HEK293T (cell line): ENCODE measurements around the gene RSRC1.

Source experiments
- CTCF ChIA-PET: fragments of 350-600 bp; formaldehyde crosslinking; extraction: SDS; loops from one replicate; lab custom pipeline; 2021; ENCODE audit warnings: antibody characterized with exemption, inconsistent platforms; lab: Yijun Ruan, JAX
- POLR2A ChIA-PET: fragments of 350-600 bp; formaldehyde crosslinking; extraction: SDS; loops from one replicate; lab custom pipeline; 2020; ENCODE audit warnings: antibody characterized with exemption, inconsistent platforms; lab: Yijun Ruan, JAX
- DNase-seq: peaks from one replicate; pipeline ENCODE4 v3.0.0; 2012; ENCODE audit warnings: mixed read lengths; ENCODE audit errors: extremely low spot score
- ARNT ChIP-seq: fragments of 450-650 bp; IDR thresholded peaks from 2 replicates; pipeline ENCODE4 v1.6.1; 2017; ENCODE audit warnings: mild to moderate bottlenecking
- BHLHE40 ChIP-seq: fragments of 450-650 bp; IDR thresholded peaks from 2 replicates; pipeline ENCODE4 v1.6.1; 2016; ENCODE audit warnings: mild to moderate bottlenecking, moderate library complexity, borderline replicate concordance
- CTBP1 ChIP-seq: fragments of 450-650 bp; IDR thresholded peaks from 2 replicates; pipeline ENCODE4 v1.6.1; 2016; ENCODE audit warnings: borderline replicate concordance
- ELF4 ChIP-seq: fragments of 450-650 bp; IDR thresholded peaks from 2 replicates; pipeline ENCODE4 v1.6.1; 2017; ENCODE audit warnings: antibody characterized with exemption
- FOXA1 ChIP-seq: fragments of 450-650 bp; IDR thresholded peaks from 2 replicates; pipeline ENCODE4 v1.6.1; 2016; ENCODE audit warnings: mild to moderate bottlenecking
- FOXK2 ChIP-seq: fragments of 450-650 bp; IDR thresholded peaks from 2 replicates; pipeline ENCODE4 v1.6.1; 2016; ENCODE audit warnings: mild to moderate bottlenecking
- FOXM1 ChIP-seq: fragments of 450-650 bp; IDR thresholded peaks from 2 replicates; pipeline ENCODE4 v1.6.1; 2017; ENCODE audit warnings: mild to moderate bottlenecking, borderline replicate concordance
- HDGF ChIP-seq: fragments of 450-650 bp; IDR thresholded peaks from 2 replicates; pipeline ENCODE4 v1.6.1; 2017; ENCODE audit warnings: antibody characterized with exemption, borderline replicate concordance
- L3MBTL2 ChIP-seq: fragments of 450-650 bp; conservative IDR thresholded peaks from 2 replicates; pipeline ENCODE4 v1.6.1; 2016; ENCODE audit warnings: mild to moderate bottlenecking
- LEF1 ChIP-seq: fragments of 450-650 bp; IDR thresholded peaks from 2 replicates; pipeline ENCODE4 v1.6.1; 2017; ENCODE audit warnings: mild to moderate bottlenecking, borderline replicate concordance
- NFRKB ChIP-seq: fragments of 450-650 bp; IDR thresholded peaks from 2 replicates; pipeline ENCODE4 v1.6.1; 2016; ENCODE audit warnings: mild to moderate bottlenecking, moderate library complexity
- PKNOX1 ChIP-seq: fragments of 450-650 bp; IDR thresholded peaks from 2 replicates; pipeline ENCODE4 v1.6.1; 2016
- SP1 ChIP-seq: fragments of 450-650 bp; IDR thresholded peaks from 2 replicates; pipeline ENCODE4 v1.6.1; 2017
- SUZ12 ChIP-seq: fragments of 450-650 bp; IDR thresholded peaks from 2 replicates; pipeline ENCODE4 v1.6.1; 2016; ENCODE audit warnings: mild to moderate bottlenecking
- TARDBP ChIP-seq: fragments of 450-650 bp; IDR thresholded peaks from 2 replicates; pipeline ENCODE4 v1.6.1; 2016
- ZNF384 ChIP-seq: fragments of 450-650 bp; IDR thresholded peaks from 2 replicates; pipeline ENCODE4 v1.6.1; 2016

RSRC1 gene

GRCh38 chr3:158100681-158101080, 9.2 kb upstream of the RSRC1 start:
- ChIA-PET POLR2A (no interaction called here), CTCF (no interaction called here)
- no peak for DNase-seq

GRCh38 chr3:158101335-158102241, 8.3 kb upstream of the RSRC1 start:
- DNase-seq = no peak
- POLR2A ChIA-PET = no interaction called here
- CTCF ChIA-PET = no interaction called here
- no peak for TF ChIP-seq FOXM1
- no peak for TF ChIP-seq TARDBP
- TF ChIP-seq FOXA1 = no peak
- TF ChIP-seq ARNT = no peak
- TF ChIP-seq SUZ12 = no peak
- TF ChIP-seq LEF1 = no peak
- no peak for TF ChIP-seq L3MBTL2
- no peak for TF ChIP-seq HDGF
- TF ChIP-seq ELF4 = no peak
- TF ChIP-seq FOXK2 = no peak
- TF ChIP-seq BHLHE40 = no peak
- TF ChIP-seq SP1 = no peak
- no peak for TF ChIP-seq ZNF384
- no peak for TF ChIP-seq NFRKB
- no peak for TF ChIP-seq CTBP1
- no peak for TF ChIP-seq PKNOX1

More at GRCh38 chr3:158100681-158101080, 9.2 kb upstream of the RSRC1 start:
- TF ChIP-seq BHLHE40 (no peak), SUZ12 (no peak), ARNT (no peak), ELF4 (no peak), FOXK2 (no peak), FOXM1 (no peak), SP1 (no peak), HDGF (no peak), TARDBP (no peak), L3MBTL2 (no peak), LEF1 (no peak), ZNF384 (no peak), PKNOX1 (no peak), NFRKB (no peak)

GRCh38 chr3:158102242-158103080, 7.4 kb upstream of the RSRC1 start:
- POLR2A ChIA-PET = no interaction called here
- TF ChIP-seq CTBP1 (no peak), FOXA1 (no peak), ARNT (no peak), SP1 (no peak), ELF4 (no peak), LEF1 (no peak), TARDBP (no peak), BHLHE40 (no peak), FOXK2 (no peak), L3MBTL2 (no peak), NFRKB (no peak), PKNOX1 (no peak), ZNF384 (no peak)
- DNase-seq = no peak
- CTCF ChIA-PET = no interaction called here

GRCh38 chr3:158103081-158103886, 6.6 kb upstream of the RSRC1 start:
- DNase-seq = no peak
- TF ChIP-seq TARDBP = no peak
- no peak for TF ChIP-seq FOXM1
- TF ChIP-seq NFRKB = no peak
- no peak for TF ChIP-seq ZNF384
- no peak for TF ChIP-seq PKNOX1
- no peak for TF ChIP-seq SUZ12
- TF ChIP-seq CTBP1 = no peak
- no peak for TF ChIP-seq L3MBTL2
- no peak for TF ChIP-seq BHLHE40
- TF ChIP-seq ELF4 = no peak
- POLR2A ChIA-PET = no interaction called here
- CTCF ChIA-PET = no interaction called here
